ENCODE results near the gene PARVG.

The PARVG gene

DNA sequence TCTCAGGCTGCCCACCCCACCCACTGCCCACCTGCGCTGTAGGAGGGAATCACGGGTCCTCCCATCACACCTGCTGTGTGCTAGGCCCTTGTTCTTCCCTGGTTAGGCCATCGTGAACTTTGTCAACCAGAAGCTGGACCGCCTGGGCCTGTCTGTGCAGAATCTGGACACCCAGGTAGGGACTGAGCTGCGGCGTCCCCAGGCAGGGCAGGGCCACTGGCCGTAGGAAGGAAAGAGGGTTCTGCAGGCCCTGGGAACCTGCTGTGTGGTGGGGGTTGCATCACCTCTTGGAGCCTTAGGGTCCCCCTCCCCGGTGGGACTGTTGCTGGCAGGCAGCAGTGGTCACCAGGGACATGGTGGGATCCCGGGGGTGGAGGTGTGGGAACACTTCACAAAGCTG lies 15.5 kb downstream of the PARVG start:
- Histone ChIP-seq H2AFZ (ENCODE audit: low read depth, low read length) (no peak overlapping the region), H3K36me3 (ENCODE audit: insufficient read depth, low read length) (peaks cover 18% of the 10 kb centered on the region), H4K20me1 (ENCODE audit: insufficient read depth, low read length) (peaks cover 10% of the 10 kb centered on the region; the same call in 1 of the 2 replicates), H3K4me2 (ENCODE audit: insufficient read depth, low read length) (no peak overlapping the region), H3K9ac (ENCODE audit: low read depth, low read length) (no peak overlapping the region), H3K4me1 (ENCODE audit: insufficient read depth, low read length) (peaks cover 9% of the 10 kb centered on the region; the same call in 1 of the 2 replicates), H3K27me3 (ENCODE audit: insufficient read depth, low read length, poor library complexity) (no peaks in the 10 kb centered on the region), H3K4me3 (ENCODE audit: low read depth in 1 of 2, low read length in 2 of 2) (no peak overlapping the region), H3K27ac (ENCODE audit: low read length) (no peak overlapping the region), H3K9me3 (ENCODE audit: insufficient read depth, low read length, severe bottlenecking) (no peaks in the 10 kb centered on the region), H3K79me2 (ENCODE audit: insufficient read depth, low read length) (no peaks in the 10 kb centered on the region)
- ATAC-seq (ENCODE audit: insufficient read depth, low read depth) (no peak), DNase-seq (no peak)
- TF ChIP-seq, protein P1, sequence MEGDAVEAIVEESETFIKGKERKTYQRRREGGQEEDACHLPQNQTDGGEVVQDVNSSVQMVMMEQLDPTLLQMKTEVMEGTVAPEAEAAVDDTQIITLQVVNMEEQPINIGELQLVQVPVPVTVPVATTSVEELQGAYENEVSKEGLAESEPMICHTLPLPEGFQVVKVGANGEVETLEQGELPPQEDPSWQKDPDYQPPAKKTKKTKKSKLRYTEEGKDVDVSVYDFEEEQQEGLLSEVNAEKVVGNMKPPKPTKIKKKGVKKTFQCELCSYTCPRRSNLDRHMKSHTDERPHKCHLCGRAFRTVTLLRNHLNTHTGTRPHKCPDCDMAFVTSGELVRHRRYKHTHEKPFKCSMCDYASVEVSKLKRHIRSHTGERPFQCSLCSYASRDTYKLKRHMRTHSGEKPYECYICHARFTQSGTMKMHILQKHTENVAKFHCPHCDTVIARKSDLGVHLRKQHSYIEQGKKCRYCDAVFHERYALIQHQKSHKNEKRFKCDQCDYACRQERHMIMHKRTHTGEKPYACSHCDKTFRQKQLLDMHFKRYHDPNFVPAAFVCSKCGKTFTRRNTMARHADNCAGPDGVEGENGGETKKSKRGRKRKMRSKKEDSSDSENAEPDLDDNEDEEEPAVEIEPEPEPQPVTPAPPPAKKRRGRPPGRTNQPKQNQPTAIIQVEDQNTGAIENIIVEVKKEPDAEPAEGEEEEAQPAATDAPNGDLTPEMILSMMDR (IDR thresholded peaks at IDR 0.05; ENCODE audit: borderline replicate concordance, extremely low read depth, low read length, poor library complexity, severe bottlenecking) = no peak
- no peak for TF ChIP-seq EZH2 (IDR thresholded peaks at IDR 0.05; ENCODE audit: borderline replicate concordance, low read depth, low read length, severe bottlenecking)

DNA sequence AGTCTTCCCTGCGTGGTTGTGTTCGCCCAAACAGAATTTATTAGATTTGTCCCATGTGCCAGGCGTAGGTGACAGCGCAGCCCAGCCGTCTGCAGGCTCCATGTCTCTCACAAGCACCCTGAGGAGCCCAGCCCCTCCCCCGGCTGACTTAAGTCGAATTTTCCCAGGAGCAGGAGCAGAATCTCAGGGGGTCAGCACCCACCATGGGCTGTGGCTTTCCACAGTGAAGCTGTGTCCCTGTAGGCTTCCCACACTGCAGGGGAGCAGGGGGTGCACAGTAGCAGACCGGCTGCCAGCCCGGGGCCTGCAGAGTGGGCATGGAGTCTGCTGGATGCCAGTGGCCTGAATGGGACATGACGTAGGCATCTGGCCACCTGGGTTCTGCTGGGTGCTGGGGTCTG lies 16.0 kb downstream of the PARVG start:
- peaks cover 18% of the 10 kb centered on the region for H3K36me3 ChIP-seq (ENCODE audit: insufficient read depth, low read length)
- no peak overlapping the region for H2AFZ ChIP-seq (ENCODE audit: low read depth, low read length)
- peaks cover 10% of the 10 kb centered on the region; the same call in 1 of the 2 replicates for H4K20me1 ChIP-seq (ENCODE audit: insufficient read depth, low read length)
- no peak overlapping the region for H3K4me3 ChIP-seq (ENCODE audit: low read depth in 1 of 2, low read length in 2 of 2)
- H3K27me3 ChIP-seq (ENCODE audit: insufficient read depth, low read length, poor library complexity) = no peaks in the 10 kb centered on the region
- no peak overlapping the region for H3K4me2 ChIP-seq (ENCODE audit: insufficient read depth, low read length)
- H3K9ac ChIP-seq (ENCODE audit: low read depth, low read length) = no peak overlapping the region
- no peak overlapping the region for H3K27ac ChIP-seq (ENCODE audit: low read length)
- DNase-seq (no peak), ATAC-seq (ENCODE audit: insufficient read depth, low read depth) (no peak)
- H3K9me3 ChIP-seq (ENCODE audit: insufficient read depth, low read length, severe bottlenecking) = no peaks in the 10 kb centered on the region
- no peaks in the 10 kb centered on the region for H3K79me2 ChIP-seq (ENCODE audit: insufficient read depth, low read length)
- TF ChIP-seq, protein P1 (IDR thresholded peaks at IDR 0.05; ENCODE audit: borderline replicate concordance, extremely low read depth, low read length, poor library complexity, severe bottlenecking) = no peak
- no peak for TF ChIP-seq EZH2 (IDR thresholded peaks at IDR 0.05; ENCODE audit: borderline replicate concordance, low read depth, low read length, severe bottlenecking)
- peaks cover 9% of the 10 kb centered on the region; the same call in 1 of the 2 replicates for H3K4me1 ChIP-seq (ENCODE audit: insufficient read depth, low read length)

DNA sequence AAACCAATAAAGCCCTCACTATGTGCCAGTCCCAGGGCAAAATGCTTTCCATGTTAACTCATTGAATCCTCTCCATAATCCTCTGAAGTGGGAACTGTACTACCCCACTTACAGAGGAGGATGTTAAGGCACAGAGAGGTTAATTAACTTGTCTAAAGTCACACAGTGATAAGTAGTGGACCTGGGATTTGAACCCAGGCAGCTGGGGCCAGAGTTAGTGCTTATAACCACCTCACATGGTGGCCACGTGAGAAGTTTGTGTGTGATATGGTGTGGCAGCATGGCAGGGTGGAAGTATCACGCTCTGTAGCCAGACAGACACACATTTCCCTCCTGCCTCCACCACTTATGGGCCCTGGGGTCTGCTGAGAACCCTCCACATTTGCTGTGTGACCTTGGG lies 16.5 kb downstream of the PARVG start:
- peaks cover 10% of the 10 kb centered on the region; the same call in 1 of the 2 replicates for H4K20me1 ChIP-seq (ENCODE audit: insufficient read depth, low read length)
- H3K9ac ChIP-seq (ENCODE audit: low read depth, low read length) = no peak overlapping the region
- no peaks in the 10 kb centered on the region for H3K27me3 ChIP-seq (ENCODE audit: insufficient read depth, low read length, poor library complexity)
- H3K79me2 ChIP-seq (ENCODE audit: insufficient read depth, low read length) = no peaks in the 10 kb centered on the region
- H3K27ac ChIP-seq (ENCODE audit: low read length) = no peak overlapping the region
- peaks cover 18% of the 10 kb centered on the region for H3K36me3 ChIP-seq (ENCODE audit: insufficient read depth, low read length)
- H2AFZ ChIP-seq (ENCODE audit: low read depth, low read length) = no peak overlapping the region
- DNase-seq (no peak), ATAC-seq (ENCODE audit: insufficient read depth, low read depth) (no peak)
- peaks cover 9% of the 10 kb centered on the region; the same call in 1 of the 2 replicates for H3K4me1 ChIP-seq (ENCODE audit: insufficient read depth, low read length)
- no peak overlapping the region for H3K4me3 ChIP-seq (ENCODE audit: low read depth in 1 of 2, low read length in 2 of 2)
- H3K9me3 ChIP-seq (ENCODE audit: insufficient read depth, low read length, severe bottlenecking) = no peaks in the 10 kb centered on the region
- TF ChIP-seq EZH2 (IDR thresholded peaks at IDR 0.05; ENCODE audit: borderline replicate concordance, low read depth, low read length, severe bottlenecking) = no peak
- TF ChIP-seq, protein P1 (IDR thresholded peaks at IDR 0.05; ENCODE audit: borderline replicate concordance, extremely low read depth, low read length, poor library complexity, severe bottlenecking) = no peak
- no peak overlapping the region for H3K4me2 ChIP-seq (ENCODE audit: insufficient read depth, low read length)

DNA sequence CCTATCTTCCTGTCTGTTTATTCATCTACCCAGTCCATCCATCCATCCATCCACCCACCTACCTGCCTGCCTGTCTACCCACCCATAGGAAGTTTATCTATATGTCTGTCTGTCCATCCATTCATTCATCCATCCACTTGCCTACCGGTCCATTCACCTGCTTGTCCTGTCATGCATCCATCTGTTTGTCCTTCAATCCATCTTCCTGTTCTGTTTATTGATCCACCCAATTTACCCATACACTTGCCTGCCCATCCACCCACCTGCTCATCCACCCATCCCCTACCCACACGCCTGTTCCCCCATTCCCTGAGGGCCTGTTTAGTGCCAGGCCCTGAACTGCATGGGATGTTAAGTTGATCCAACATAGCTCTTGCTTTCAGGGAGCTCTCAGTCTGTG lies 18.4 kb downstream of the PARVG start:
- ATAC-seq (ENCODE audit: insufficient read depth, low read depth) (no peak), DNase-seq (no peak)
- H3K4me2 ChIP-seq (ENCODE audit: insufficient read depth, low read length) = no peak overlapping the region
- TF ChIP-seq EZH2 (IDR thresholded peaks at IDR 0.05; ENCODE audit: borderline replicate concordance, low read depth, low read length, severe bottlenecking) = no peak
- TF ChIP-seq, protein P1 (IDR thresholded peaks at IDR 0.05; ENCODE audit: borderline replicate concordance, extremely low read depth, low read length, poor library complexity, severe bottlenecking) = no peak
- H3K9ac ChIP-seq (ENCODE audit: low read depth, low read length) = no peak overlapping the region
- peaks cover 11% of the 10 kb centered on the region for H3K36me3 ChIP-seq (ENCODE audit: insufficient read depth, low read length)
- H2AFZ ChIP-seq (ENCODE audit: low read depth, low read length) = no peak overlapping the region
- no peak overlapping the region for H3K4me3 ChIP-seq (ENCODE audit: low read depth in 1 of 2, low read length in 2 of 2)
- H3K27ac ChIP-seq (ENCODE audit: low read length) = no peak overlapping the region
- H3K27me3 ChIP-seq (ENCODE audit: insufficient read depth, low read length, poor library complexity) = no peaks in the 10 kb centered on the region
- H3K9me3 ChIP-seq (ENCODE audit: insufficient read depth, low read length, severe bottlenecking) = no peaks in the 10 kb centered on the region
- H3K79me2 ChIP-seq (ENCODE audit: insufficient read depth, low read length) = no peaks in the 10 kb centered on the region
- peaks cover 11% of the 10 kb centered on the region for H4K20me1 ChIP-seq (ENCODE audit: insufficient read depth, low read length)
- H3K4me1 ChIP-seq (ENCODE audit: insufficient read depth, low read length) = peaks cover 9% of the 10 kb centered on the region; the same call in 1 of the 2 replicates

All from DND-41 (cell line).